ENCODE results near the gene PDGFC.

- TF ChIP-seq ZNF331 (CRISPR knock-in tag; IDR thresholded peaks at IDR 0.05) (no peak), POLR2AphosphoS5 (IDR thresholded peaks at IDR 0.05; ENCODE audit: low read depth, low read length) (no peak), POLR2A (IDR thresholded peaks at IDR 0.05; ENCODE audit: insufficient read depth in 1 of 2, low read depth in 2 of 2, low read length in 2 of 2) (no peak), ZNF101 (CRISPR knock-in tag; IDR thresholded peaks at IDR 0.05; ENCODE audit: borderline replicate concordance, low read depth) (no peak), JUN (CRISPR knock-in tag; IDR thresholded peaks at IDR 0.05) (no peak)
Observed at GRCh38 chr4:156948133-156948532, 23.5 kb downstream of the PDGFC start.

All from HepG2 (cell line).